ENCODE results near the gene RPS6KB2.
"Not testable (repeated sequence)": the region's sequence is repeated elsewhere in the genome, so short reads cannot be mapped to it uniquely, and the experiment has no call there.

RPS6KB2 gene

DNA sequence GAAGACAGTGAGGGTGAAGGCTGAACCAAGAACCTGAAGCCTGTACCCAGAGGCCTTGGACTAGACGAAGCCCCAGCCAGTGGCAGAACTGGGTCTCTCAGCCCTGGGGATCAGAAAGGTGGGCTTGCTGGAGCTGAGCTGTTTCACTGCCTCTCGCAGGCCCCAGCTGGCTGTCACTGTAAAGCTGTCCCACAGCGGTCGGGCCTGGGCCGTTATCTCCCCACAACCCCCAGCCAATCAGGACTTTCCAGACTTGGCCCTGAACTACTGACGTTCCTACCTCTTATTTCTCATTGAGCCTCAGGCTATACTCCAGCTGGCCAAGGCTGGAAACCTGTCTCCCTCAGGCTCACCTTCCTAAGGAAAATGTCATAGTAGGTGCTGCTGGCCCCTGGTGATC, 30.8 kb upstream of the RPS6KB2 start:
- no peak for FAIRE-seq
- no peak for DNase-seq (ENCODE audit: insufficient read length, low spot score)

DNA sequence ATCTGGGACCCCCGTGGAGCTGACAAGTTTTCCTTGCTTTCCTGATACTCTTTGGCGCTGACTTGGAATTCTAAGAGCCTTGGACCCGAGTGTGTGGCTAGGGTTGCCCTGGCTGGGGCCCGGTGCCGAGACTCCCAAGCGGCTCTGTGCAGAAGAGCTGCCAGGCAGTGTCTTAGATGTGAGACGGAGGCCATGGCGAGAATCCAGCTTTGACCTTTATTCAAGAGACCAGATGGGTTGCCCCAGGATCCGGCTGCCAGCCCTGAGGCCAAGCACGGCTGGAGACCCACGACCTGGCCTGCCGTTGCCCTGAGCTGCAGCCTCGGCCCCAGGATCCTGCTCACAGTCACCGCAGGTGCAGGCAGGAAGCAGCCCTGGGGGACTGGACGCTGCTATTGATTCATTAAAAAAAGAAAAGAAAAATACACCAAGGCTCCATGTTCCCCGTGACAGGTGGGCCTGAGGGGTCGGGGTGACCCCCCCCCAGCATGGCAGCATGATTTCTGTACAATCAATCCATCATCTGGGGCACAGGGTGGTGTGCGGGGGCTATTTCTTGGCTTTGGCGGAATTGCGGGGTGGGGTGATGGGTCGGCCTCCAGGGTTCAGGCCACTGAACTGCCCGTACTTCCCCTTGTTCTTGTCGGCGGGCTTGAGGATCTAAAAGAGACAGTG, 30.2 kb upstream of the RPS6KB2 start:
- FAIRE-seq (no peak), DNase-seq (ENCODE audit: insufficient read length, low spot score) (no peak)

- no peak for FAIRE-seq
Measured at GRCh38 chr11:67398661-67399563, 29.4 kb upstream of the RPS6KB2 start.

GRCh38 chr11:67400251-67400941, 27.9 kb upstream of the RPS6KB2 start:
- no peak for DNase-seq (ENCODE audit: insufficient read length, low spot score)
- no peak for FAIRE-seq

More at GRCh38 chr11:67398661-67399563, 29.4 kb upstream of the RPS6KB2 start:
- no peak for DNase-seq (ENCODE audit: insufficient read length, low spot score)

- no peak for DNase-seq (ENCODE audit: insufficient read length, low spot score)
- FAIRE-seq, result peak; percentile 53
Measured at GRCh38 chr11:67400942-67401494, 27.3 kb upstream of the RPS6KB2 start.

- FAIRE-seq, result peak; percentile 91
Measured at GRCh38 chr11:67401495-67402191, 26.7 kb upstream of the RPS6KB2 start, which contains the start of gene PPP1CA. Gene PPP1CA, minus strand, starts transcription at chr11:67401858. Its CDS starts 76 bp downstream, at chr11:67401782.

DNA sequence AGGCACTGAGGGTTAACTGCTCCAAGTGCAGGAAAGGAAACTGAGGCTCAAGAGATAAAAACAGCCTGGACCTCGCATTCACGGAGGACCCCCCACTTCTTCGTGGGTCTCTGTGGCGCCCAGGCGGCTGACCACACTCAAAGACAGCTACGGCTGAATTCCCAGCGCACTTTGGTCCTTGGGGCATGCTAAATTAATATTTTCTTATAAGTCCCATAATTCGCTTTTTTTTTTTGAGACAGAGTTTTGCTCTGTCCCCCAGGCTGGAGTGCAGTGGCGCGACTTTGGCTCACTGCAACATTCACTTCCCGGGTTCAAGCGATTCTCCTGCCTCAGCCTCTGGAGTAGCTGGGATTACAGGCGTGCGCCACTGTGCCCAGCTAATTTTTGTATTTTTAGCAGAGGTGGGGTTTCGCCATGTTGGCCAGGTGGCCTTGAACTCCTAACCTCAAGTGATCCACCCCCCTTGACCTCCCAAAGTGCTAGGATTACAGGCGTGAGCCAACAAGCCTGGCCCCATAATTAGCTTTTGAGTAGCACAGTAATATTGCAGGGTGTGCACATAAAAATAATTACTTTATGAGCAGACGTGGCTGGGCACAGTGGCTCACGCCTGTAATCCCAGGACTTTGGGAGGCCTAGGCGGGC, 26.0 kb upstream of the RPS6KB2 start:
- DNase-seq (ENCODE audit: insufficient read length, low spot score); FAIRE-seq: not testable (repeated sequence)

More at GRCh38 chr11:67401495-67402191, 26.7 kb upstream of the RPS6KB2 start, which contains the start of gene PPP1CA:
- peak; percentile 98 for DNase-seq (ENCODE audit: insufficient read length, low spot score)

DNA sequence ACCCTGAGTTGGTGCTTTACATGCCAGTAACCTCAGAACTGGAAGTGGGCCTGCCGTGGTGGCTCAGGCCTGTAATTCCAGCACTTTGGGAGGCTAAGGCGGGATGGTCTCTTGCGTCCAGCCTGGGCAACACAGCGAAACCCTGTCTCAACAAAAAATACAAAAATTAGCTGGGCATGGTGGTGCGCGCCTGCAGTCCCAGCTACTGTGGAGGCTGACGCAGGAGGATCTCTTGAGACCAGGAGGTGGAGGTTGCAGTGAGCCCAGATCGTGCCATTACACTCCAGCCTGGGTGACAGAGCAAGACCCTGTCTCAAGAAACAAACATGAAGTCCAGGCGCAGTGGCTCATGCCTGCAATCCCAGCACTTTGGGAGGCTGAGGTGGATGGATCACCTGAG, 25.2 kb upstream of the RPS6KB2 start:
- peak; percentile 18 for FAIRE-seq
- DNase-seq (ENCODE audit: insufficient read length, low spot score), result not testable (repeated sequence)

- peak; percentile 68 for FAIRE-seq
- DNase-seq (ENCODE audit: insufficient read length, low spot score), result no peak
Measured at GRCh38 chr11:67404515-67405195, 23.6 kb upstream of the RPS6KB2 start.

DNA sequence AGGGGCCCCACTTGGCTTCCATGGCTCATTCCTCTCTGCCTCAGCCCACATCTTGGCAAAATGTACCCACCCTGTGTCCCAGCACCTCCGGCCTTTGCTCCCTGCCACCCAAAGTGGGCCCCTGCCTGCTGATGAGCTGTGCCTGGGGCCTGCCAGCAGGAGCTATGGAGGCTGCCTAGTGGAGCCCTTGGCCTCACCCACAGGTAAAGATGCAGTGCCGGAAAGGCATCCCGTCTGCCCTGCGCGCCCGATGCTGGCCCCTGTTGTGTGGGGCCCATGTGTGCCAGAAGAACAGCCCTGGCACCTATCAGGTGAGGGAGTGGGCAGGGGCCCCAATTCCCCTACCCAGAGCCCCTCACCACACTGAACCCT, 23.1 kb upstream of the RPS6KB2 start:
- DNase-seq (ENCODE audit: insufficient read length, low spot score), result no peak

GRCh38 chr11:67405688-67406339, 22.5 kb upstream of the RPS6KB2 start:
- no peak for FAIRE-seq
- no peak for DNase-seq (ENCODE audit: insufficient read length, low spot score)

More for the DNA sequence above, 23.1 kb upstream of the RPS6KB2 start:
- FAIRE-seq, result no peak

GRCh38 chr11:67406420-67406968, 21.8 kb upstream of the RPS6KB2 start:
- no peak for FAIRE-seq

DNA sequence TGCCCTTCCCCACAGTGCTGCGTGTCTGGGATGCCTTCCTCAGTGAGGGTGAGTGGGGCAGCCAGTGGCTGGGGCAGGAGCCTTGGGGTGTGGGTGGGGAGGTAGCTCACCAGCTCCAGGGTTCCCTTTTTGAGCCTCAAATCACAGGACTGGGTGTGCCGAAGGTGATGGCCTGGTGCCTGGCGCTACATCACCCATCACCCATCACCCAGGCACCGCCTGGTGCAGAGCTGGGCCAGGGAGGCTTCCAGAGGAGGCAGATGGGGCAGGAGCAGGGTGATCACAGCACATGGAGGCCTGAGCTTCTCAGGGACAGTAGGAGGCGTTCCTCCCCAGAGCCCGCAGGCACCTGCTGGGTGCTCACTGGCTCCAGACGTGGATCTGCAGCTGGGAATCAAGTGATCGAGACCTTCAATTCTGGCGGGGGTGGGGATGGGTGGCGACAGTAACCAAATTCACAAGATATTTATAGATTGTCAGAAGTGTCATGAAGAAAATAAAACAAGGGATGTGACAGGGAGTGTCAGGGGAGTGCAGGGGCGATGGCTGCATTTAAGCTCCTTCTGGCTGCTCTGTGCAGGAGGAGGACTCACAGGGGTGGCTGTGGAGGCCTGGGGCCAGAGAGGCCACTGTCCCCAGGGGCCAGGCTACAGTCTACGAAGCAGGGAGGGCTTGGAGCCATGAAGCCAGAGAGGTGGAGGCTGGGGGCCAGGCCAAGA, 21.2 kb upstream of the RPS6KB2 start:
- FAIRE-seq, result peak; percentile 65
- DNase-seq (ENCODE audit: insufficient read length, low spot score), result no peak

More at GRCh38 chr11:67406420-67406968, 21.8 kb upstream of the RPS6KB2 start:
- DNase-seq (ENCODE audit: insufficient read length, low spot score), result no peak

DNA sequence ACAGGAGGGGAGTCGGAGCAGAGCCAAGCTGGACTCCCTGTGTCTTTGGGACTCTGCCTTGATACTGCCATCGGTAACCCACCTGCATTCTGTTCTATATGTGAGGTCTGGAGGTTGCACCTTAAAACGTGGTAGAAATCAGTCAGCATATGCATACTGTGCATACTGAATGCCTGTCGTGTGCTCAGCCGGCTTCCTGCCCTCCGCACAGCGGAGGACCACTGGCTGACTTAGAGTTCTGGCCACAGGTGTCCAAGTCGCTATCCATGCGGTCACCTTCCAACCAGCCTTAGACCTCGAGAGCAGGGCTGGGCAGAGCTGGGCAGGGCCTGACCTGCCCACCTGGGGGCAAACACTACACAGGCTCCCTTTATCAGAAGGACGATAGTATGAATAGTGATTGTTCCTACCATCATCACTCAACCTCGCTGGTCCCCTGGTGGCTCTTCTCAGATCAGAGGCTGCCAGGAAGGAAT, 20.6 kb upstream of the RPS6KB2 start:
- FAIRE-seq (no peak), DNase-seq (ENCODE audit: insufficient read length, low spot score) (no peak)

GRCh38 chr11:67408437-67409200, 19.7 kb upstream of the RPS6KB2 start:
- no peak for DNase-seq (ENCODE audit: insufficient read length, low spot score)
- FAIRE-seq, result peak; percentile 73

- FAIRE-seq (peak; percentile 98), DNase-seq (ENCODE audit: insufficient read length, low spot score) (peak; percentile 88)
Measured at GRCh38 chr11:67409261-67409666, 19.0 kb upstream of the RPS6KB2 start.

Data from GM19239 (cell line).